Suprapubic skin (tissue), 4 donors: Measurements from ENCODE around the gene MCF2L. TPM values are rescaled to one million over a fixed set of nuclear protein-coding genes. Genes with fewer than 3 reads are reported as not detected.
A peak's percentile ranks its signal among the peaks of the same experiment; 100 is the strongest.

ENCODE experiments used
- DNase-seq, 2 donors: peaks; one replicate each; pipeline ENCODE4 v3.0.0-alpha.2; 2019; ENCODE audit warnings: low spot score in 2 of 2
- H3K27ac ChIP-seq: fragments of 200-600 bp; sonication (generic); one replicate; pipeline ENCODE4 v1.5.1; 2019
- H3K27me3 ChIP-seq: fragments of 200-600 bp; sonication (generic); one replicate; pipeline ENCODE4 v1.5.1; 2019
- H3K36me3 ChIP-seq: fragments of 200-600 bp; sonication (generic); one replicate; pipeline ENCODE4 v1.5.1; 2019
- H3K4me1 ChIP-seq: fragments of 200-600 bp; sonication (generic); one replicate; pipeline ENCODE4 v1.5.1; 2019
- H3K4me3 ChIP-seq: fragments of 200-600 bp; sonication (generic); one replicate; pipeline ENCODE4 v1.5.1; 2019; ENCODE audit warnings: mild to moderate bottlenecking
- H3K9me3 ChIP-seq: fragments of 200-600 bp; sonication (generic); one replicate; pipeline ENCODE4 v1.5.1; 2019
- EP300 ChIP-seq: sonication (generic); formaldehyde crosslinking; IDR thresholded peaks from one replicate; pipeline ENCODE4 v1.6.1; 2017; ENCODE audit warnings: antibody characterized with exemption
- POLR2A ChIP-seq, 2 donors: fragments of 450-650 bp; IDR thresholded peaks; one replicate each; pipeline ENCODE4 v1.6.1; 2017; ENCODE audit warnings: antibody characterized with exemption in 2 of 2, mild to moderate bottlenecking in 2 of 2, moderate library complexity in 2 of 2
- POLR2AphosphoS5 ChIP-seq, 3 donors: sonication (generic); formaldehyde crosslinking; IDR thresholded peaks; one replicate each; pipeline ENCODE4 v1.6.1; 2017; ENCODE audit warnings: antibody characterized with exemption in 3 of 3
- WGBS: methylation state at CpG from one replicate; pipeline ENCODE4 v1.1.5; 2018; 5-methylcytosine and 5-hydroxymethylcytosine counted together
- total RNA-seq, 4 donors: library from RNA; depleted of rRNA; stranded (reverse); fragments of >200 nt; gene quantifications; one replicate each; pipeline ENCODE4 v1.1.0, GENCODE V29; 2016
- TF ChIP-seq, protein P1 (sequence below), 2 donors: fragments of 200-600 bp in 1 of 2; fragments of 450-650 bp in 1 of 2; sonication (generic) in 1 of 2; IDR thresholded peaks; one replicate each; pipeline ENCODE4 v1.5.1; 2016 to 2019; ENCODE audit warnings: antibody characterized with exemption in 2 of 2, mild to moderate bottlenecking in 1 of 2, moderate library complexity in 1 of 2

Gene MCF2L
- total RNA-seq, 4 donors from 2014 or later, result 25.4 to 144 (median 50.0) TPM

DNA sequence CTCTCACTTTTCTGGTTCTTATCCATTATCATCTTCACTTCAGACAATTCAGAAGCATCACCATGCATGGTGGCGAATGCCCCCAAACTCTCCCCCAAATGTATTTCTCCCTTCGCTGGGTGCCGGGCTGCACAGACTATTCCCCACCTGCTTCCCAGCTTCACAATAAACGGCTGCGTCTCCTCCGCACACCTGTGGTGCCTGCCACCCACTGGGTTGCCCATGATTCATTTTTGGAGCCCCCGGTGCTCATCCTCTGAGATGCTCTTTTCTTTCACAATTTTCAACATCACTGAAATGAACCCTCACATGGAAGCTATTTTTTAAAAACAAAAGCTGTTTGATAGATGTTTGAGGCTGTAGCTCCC is 150.8 kb downstream of the MCF2L start:
- no peaks in the 10 kb centered on the region for H3K9me3 ChIP-seq
- no peaks in the 10 kb centered on the region for H3K36me3 ChIP-seq
- H3K27ac ChIP-seq, result no peak overlapping the region
- WGBS, result 78% methylated on average over 7 of the region's 7 CpGs
- peak in 1 of 2 donors; percentile 53 for DNase-seq
- peaks cover 4% of the 10 kb centered on the region for H3K27me3 ChIP-seq
- H3K4me1 ChIP-seq, result peaks cover 8% of the 10 kb centered on the region
- H3K4me3 ChIP-seq, result no peak overlapping the region
- TF ChIP-seq EP300 (no peak), POLR2AphosphoS5 (IDR thresholded peaks at IDR 0.05) (no peak), POLR2A (IDR thresholded peaks at IDR 0.05) (no peak)
- TF ChIP-seq, protein P1, sequence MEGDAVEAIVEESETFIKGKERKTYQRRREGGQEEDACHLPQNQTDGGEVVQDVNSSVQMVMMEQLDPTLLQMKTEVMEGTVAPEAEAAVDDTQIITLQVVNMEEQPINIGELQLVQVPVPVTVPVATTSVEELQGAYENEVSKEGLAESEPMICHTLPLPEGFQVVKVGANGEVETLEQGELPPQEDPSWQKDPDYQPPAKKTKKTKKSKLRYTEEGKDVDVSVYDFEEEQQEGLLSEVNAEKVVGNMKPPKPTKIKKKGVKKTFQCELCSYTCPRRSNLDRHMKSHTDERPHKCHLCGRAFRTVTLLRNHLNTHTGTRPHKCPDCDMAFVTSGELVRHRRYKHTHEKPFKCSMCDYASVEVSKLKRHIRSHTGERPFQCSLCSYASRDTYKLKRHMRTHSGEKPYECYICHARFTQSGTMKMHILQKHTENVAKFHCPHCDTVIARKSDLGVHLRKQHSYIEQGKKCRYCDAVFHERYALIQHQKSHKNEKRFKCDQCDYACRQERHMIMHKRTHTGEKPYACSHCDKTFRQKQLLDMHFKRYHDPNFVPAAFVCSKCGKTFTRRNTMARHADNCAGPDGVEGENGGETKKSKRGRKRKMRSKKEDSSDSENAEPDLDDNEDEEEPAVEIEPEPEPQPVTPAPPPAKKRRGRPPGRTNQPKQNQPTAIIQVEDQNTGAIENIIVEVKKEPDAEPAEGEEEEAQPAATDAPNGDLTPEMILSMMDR (IDR thresholded peaks at IDR 0.05), result no peak

DNA sequence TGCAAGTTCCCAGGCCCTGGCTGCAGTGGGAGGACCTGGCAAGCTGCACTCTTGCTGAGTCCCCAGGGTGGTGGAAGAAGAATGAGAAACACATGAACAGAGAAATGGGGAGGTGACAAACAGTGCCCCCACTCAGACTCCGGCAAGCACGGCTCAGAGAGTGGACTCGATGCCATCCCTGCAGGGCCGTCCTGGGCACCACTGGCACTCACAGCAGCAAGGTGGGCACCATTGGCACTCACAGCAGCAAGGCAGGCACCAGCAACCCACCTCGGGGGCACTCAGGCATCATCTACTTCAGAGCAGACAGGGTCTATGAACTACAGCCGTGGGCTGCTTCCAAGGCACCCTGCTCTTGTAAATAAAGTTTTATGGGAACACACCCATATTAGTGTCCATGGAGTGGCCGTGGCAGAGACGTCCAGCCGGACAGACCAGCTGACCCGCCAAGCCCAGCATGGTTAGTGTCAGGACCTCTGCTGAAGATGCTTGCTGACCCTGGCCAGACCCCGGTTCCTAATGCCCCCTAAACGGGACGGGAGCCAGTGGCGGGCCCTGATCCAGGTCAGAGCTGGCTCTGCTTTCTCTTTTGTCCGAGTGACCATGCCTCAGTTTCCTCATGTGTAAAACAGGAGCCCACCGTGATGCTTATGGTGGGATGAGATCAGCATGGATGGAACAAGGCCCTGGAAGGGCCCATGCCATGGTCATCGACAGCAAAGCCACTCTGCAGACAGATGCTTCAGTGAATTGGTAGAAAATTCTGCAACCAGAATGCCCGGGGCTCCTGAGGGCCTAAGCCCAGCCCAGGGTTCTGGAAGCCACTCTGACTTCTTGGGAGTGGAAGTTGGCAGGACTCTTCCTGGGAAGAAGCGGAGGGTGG is 151.5 kb downstream of the MCF2L start:
- H3K27me3 ChIP-seq, result peaks cover 4% of the 10 kb centered on the region
- H3K27ac ChIP-seq, result no peak overlapping the region
- no peak overlapping the region for H3K4me3 ChIP-seq
- WGBS, result 90% methylated on average over 13 of the region's 19 CpGs
- no peak for TF ChIP-seq POLR2AphosphoS5 (IDR thresholded peaks at IDR 0.05)
- TF ChIP-seq POLR2A (IDR thresholded peaks at IDR 0.05), result no peak
- TF ChIP-seq, protein P1 (IDR thresholded peaks at IDR 0.05), result no peak
- no peak for TF ChIP-seq EP300
- H3K9me3 ChIP-seq, result no peaks in the 10 kb centered on the region
- peak in 1 of 2 donors; percentile 63 for DNase-seq
- peaks cover 8% of the 10 kb centered on the region for H3K4me1 ChIP-seq
- H3K36me3 ChIP-seq, result no peaks in the 10 kb centered on the region

DNA sequence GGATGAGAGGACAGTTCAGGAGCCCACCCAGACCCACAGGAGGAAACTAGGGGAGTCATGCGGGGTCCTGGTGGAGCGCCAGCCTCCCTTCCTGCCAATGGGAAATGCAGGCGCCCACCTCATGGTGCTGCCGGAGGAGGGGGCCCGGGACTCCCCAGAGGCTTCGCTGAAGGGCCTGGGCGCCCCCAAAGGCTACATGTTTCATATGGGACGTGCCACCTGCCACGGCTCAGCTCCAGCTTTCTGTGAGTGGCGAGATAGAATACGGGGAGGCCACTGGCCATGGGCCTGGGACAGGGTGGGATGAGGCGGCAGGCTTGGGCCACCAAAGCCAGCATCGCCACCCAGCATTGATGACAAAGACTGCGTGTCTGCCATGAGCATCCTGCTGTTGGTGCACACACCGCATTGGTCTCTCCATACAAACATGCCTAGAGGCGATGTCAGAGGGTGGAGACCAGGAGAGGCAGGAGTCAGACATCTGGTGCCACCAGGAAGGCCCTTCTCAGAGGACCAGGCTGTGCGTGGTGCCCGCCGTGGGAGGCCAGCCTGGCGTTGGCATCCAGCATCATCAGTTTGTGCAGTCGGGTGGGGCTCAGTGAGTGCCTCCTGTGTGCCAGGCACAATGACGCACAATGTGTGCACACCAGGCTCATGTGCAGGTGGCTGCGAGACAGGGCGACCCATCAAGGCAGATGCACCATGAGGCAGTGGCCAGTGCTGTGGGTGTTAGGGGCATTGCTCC is 152.3 kb downstream of the MCF2L start:
- peaks cover 8% of the 10 kb centered on the region for H3K4me1 ChIP-seq
- peak in 1 of 2 donors; percentile 67 for DNase-seq
- no peaks in the 10 kb centered on the region for H3K9me3 ChIP-seq
- no peak for TF ChIP-seq EP300
- H3K36me3 ChIP-seq, result no peaks in the 10 kb centered on the region
- 90% methylated on average over 11 of the region's 24 CpGs for WGBS
- H3K27me3 ChIP-seq, result peaks cover 4% of the 10 kb centered on the region
- H3K27ac ChIP-seq, result peak overlapping the region; percentile 53
- no peak overlapping the region for H3K4me3 ChIP-seq

DNA sequence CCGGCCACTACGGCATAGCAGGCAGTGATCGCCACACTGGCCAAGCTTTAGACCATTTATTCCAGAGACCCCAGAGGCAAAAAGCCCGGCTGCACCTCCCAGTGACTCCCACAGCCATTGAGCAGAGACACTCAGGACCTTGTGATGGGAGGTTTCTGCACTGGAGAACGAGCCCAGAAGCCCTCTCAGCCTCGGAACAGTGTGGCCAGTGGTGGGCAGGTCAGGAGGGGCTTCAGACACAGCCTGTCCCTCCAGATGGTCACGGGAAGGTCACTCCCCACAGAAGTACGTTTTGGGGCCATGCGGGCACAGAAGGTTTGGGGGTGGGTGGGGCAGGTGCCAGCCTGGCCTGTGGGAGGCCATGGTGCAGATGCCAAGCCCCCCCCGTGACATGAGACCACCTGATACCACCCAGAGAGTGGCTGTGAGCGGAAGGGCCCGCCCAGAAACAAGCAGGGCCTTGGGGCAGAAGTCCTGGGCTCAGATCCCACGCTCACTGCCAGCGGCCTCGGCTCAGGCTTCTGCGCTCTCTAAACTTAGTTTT is 153.0 kb downstream of the MCF2L start:
- 40% methylated on average over 9 of the region's 16 CpGs for WGBS
- peak overlapping the region; percentile 33 for H3K4me3 ChIP-seq

DNA sequence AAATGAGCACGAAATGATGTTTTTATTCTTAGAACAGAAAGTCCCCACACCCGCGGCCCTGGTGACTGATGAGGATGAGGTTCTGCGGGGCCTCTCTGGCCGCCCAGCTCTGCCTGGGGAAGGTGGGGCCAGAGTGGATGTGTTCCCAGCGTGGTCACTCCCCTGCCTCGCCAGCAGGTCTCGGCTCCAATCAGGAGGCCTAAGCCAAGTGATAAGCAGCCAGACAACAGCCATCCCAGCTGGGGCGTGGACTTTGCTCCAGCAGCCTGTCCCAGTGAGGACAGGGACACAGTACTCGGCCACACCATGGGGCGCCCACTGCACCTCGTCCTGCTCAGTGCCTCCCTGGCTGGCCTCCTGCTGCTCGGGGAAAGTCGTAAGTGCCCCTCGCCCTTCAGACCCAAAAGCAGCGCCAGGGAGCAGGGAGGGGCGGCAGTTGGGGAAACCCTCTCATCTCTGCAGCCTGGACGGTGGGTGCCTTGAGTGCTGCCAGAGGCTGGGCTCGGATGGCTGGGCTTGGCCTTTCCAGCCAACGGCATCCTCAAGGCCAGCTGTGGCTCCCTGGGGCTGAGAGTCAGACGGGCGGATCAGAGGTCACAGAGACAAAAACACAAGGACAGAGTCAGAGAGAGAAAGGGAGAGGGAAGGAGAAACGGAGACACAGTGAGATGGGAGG is 153.7 kb downstream of the MCF2L start, which contains the start of gene F10:
F10 (plus strand) TSS at position 250 of the 676 bp plus-strand sequence; CDS start at position 307, 57 bp downstream.
- no peaks in the 10 kb centered on the region for H3K9me3 ChIP-seq
- no peaks in the 10 kb centered on the region for H3K36me3 ChIP-seq
- peaks cover 8% of the 10 kb centered on the region for H3K4me1 ChIP-seq
- peak within 1 kb of the TSS; percentile 53 for H3K27ac ChIP-seq
- TF ChIP-seq POLR2A (IDR thresholded peaks at IDR 0.05) (no peak), EP300 (no peak), POLR2AphosphoS5 (IDR thresholded peaks at IDR 0.05) (no peak)
- TF ChIP-seq, protein P1 (IDR thresholded peaks at IDR 0.05), result no peak
- 32% methylated on average over 12 of the region's 23 CpGs for WGBS
- H3K4me3 ChIP-seq, result peak within 1 kb of the TSS; percentile 33
- peak in 1 of 2 donors; percentile 80 for DNase-seq
- peaks cover 4% of the 10 kb centered on the region for H3K27me3 ChIP-seq

More for the DNA sequence above, 153.0 kb downstream of the MCF2L start:
- Histone ChIP-seq H3K4me1 (peaks cover 8% of the 10 kb centered on the region), H3K9me3 (no peaks in the 10 kb centered on the region), H3K27me3 (peaks cover 4% of the 10 kb centered on the region), H3K36me3 (no peaks in the 10 kb centered on the region), H3K27ac (peak overlapping the region; percentile 53)
- DNase-seq, result peak in 1 of 2 donors; percentile 65
- no peak for TF ChIP-seq POLR2A (IDR thresholded peaks at IDR 0.05)
- TF ChIP-seq POLR2AphosphoS5 (IDR thresholded peaks at IDR 0.05), result no peak
- TF ChIP-seq EP300, result no peak
- TF ChIP-seq, protein P1 (IDR thresholded peaks at IDR 0.05), result no peak
